Middle frontal gyrus (tissue), 1 donor: Measurements from ENCODE around the gene CYP24A1.

Experiments used
- DNase-seq: peaks from one replicate; pipeline ENCODE4 v3.0.0-alpha.2; 2015; ENCODE audit warnings: low spot score; ENCODE audit errors: extremely low spot score

Gene CYP24A1

DNA sequence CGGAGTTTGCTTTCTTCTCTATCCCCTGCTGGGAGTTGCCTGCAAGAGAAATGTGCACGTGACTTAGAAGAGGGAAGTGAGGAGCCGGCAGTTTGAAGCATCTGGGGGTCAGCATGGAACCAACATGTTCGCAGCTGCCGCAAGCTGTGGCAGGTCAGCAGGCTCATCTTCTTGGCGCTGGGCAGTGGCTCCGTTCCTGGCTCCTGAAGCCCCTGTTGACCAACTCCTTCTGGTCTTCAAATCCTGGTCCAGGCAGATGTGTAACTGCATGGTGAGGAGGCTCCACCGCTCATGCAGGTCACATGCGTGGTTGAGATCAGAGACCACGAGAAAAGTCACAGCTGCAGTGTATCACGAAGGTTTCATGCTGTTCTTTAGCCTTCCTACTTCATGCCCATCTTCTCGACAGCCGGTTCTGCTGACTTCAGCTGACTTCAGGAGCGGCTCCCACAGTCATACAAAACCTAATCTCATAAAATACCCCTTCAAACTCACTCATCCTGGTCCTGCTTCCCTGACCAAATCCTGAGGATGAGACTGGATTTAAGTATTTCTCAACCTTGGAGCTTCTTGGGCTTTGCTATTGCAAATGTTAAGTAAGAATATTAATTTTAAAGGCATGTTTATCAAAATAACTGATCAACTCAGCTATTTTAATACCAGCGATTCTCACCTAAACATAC is 58.5 kb downstream of the CYP24A1 start:
- no peak for DNase-seq

DNA sequence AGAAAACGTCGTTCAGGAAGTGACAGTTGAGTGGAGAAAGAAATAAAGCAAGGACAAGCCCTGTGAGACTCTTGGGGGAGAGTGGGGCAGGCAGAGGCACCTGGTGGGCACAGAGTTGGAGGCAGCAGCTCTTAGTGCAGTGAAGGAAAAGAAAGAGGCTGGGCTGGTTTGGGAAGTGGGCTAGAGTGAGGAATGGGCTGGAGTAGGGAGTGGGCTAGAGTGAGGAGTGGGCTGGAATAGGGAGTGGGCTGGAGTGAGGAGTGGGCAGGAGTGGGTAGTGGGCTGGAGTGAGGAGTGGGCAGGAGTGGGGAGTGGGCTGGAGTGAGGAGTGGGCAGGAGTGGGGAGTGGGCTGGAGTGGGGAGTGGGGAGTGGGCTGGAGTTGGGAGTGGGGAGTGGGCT is 59.7 kb downstream of the CYP24A1 start:
- no peak for DNase-seq

DNA sequence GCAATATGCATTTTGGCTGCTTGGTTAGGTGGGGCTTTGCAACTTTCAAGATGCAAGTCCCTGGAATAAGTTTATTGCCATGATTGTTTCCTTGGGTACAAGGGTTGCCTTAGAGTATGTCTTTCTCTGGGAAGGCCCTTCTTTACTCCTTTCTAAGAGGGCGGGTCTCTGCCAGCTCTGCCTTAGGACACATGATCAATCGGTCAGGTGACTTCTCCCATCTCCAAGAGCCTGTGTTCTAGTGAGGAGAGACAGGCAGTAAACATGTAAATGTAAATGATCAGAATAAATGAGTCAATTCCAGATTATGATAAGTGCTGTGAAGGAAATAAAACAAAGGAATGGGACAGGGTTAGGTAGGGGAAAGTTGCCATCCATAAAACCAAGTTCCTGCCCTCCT is 60.2 kb downstream of the CYP24A1 start:
- no peak for DNase-seq

DNA sequence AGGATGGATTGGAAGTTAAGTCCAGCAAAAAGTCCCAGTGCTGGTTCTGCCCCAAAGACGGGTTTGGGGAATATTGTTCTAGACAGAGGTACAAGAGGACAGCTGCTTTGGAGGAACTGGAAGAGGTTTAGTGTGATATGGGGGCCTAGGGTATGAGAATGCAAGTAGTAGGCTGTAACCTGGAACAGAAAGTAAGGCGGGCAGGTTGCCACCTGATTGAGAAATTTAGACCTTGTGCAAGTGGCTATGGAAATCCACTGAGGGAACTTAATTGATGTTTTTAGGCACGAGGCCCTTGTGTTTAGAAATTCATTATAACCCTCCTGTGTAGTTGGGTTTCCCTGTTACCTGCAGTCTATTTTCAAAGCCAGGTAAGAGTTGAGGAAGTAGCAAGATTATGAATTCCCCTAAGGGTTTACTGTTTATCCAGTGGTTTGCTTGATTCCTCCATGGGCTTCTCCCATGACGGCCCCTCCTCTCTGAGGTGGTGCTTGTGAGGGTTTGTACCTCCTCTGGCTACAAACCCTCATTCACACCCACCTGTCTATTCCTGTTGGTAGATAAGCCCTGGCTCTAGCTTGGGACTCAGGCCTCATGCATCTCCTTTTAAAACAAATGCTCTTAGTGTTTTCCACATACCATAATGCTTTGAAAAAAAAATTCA is 61.4 kb downstream of the CYP24A1 start:
- DNase-seq: no peak

DNA sequence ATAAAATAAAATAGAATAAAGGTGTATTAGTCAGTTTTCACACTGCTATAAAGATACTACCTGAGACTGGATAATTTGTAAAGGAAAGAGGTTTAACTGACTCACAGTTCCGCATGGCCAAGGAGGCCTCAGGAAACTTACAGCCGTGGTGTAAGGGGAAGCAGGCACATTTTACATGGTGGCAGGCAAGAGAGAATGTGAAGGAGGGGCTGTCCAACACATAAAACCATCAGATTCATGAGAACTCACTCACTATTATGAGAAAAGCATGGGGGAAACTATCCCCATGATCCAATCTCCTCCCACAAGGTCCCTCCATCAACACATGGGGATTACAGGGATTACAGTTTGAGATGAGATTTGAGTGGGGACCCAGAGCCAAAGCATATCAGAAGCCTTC is 62.3 kb downstream of the CYP24A1 start:
- DNase-seq: no peak

DNA sequence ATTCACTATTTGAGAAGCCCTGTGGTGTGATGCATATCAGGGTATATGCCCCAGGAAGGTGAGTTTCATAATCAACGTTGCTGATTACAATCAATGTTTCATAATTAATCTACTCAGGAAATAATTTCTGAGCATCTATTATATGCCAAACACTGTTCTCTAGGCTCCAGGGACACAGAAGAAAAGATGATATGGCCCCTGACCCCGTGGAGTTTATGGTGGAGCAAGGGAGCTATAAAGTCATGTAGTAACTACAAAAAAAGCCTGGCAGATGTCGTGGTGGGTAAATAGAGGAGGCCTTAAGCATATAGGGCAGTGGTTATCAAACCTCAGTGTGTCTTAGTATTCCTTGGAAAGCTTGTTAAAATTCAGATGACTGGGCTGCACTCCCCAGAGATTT is 63.3 kb downstream of the CYP24A1 start:
- no peak for DNase-seq

DNA sequence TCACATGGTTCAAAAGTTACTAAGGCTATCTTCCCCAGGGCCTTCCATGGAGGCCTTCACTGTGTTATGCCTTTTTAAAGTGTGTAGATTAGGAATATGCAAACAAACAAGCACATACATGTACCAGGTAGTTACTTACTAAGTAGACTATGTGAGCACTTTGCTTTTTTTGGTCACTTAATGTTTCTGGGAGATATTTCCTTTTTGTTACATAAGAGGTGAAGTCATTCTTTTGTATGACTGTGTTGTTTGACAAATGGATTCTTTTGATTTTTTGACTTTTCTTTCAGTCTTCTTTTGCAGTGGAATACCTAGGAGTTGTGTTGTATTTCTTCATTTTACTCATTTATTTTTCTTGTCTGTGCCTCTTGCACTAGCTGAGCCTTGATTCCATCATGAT is 63.7 kb downstream of the CYP24A1 start:
- no peak for DNase-seq

DNA sequence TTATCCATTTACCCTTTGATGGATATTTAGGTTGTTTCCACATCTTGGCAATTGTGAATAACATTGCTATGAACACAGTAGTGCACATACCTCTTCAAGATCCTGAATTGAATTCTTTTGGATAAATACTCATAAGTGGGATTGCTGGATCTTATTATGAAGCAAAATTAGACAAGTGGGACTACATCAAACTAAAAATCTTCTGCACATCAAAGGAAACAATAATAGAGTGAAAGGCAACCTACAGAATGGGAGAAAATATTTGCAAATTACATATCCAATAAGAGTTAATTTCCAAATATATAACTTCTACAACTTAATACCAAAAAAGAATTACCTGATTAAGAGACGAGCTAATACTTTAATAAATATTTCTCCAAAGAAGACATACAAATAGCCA is 65.0 kb downstream of the CYP24A1 start:
- no peak for DNase-seq

DNA sequence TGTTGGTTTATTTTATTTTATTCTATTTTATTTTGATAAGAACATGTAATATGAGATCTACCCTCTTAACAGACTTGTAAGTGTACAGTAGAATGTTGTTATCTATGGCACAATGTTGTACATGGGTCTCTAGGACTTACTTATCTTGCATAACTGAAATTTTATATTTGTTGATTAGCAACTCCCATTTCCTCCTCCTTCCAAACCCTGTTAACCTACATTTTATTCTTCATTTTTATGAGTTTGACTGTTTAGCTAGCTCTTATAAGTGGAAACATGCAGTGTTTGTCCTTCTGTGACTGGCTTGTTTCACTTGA is 65.5 kb downstream of the CYP24A1 start:
- no peak for DNase-seq

DNA sequence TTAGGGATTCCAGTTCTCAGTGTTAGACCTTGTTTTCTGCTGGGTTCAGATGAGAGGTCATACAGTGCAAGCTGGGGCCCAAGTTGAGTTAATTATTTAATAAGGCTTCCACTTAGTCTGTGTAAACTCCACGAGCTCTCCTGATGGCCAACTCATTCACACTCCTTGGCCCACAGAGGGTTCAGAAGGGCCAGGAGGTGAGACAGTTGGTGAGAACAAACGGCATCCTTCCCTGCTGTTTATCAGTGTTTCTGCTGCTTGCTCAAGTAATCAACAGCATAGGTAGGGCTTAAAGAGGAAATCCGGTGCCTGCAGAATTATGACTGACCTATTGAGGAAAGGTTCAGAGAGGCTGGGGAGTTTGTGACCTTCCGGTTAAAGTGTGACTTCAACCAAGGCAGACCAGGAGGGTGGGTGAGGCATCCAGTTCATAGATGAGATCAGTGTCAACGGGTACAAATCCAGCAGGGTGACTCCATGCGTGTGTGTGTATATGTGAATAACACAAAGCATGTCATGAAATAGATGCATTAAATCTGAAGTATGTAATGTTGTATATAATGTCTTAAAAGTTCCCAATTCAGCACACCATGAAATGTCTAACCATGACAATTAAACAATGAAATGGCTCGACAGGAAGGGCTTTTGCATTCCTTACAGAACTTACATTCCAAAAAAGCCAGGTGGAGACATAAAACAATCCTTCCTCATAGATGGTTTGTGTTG is 66.0 kb downstream of the CYP24A1 start:
- no peak for DNase-seq

DNA sequence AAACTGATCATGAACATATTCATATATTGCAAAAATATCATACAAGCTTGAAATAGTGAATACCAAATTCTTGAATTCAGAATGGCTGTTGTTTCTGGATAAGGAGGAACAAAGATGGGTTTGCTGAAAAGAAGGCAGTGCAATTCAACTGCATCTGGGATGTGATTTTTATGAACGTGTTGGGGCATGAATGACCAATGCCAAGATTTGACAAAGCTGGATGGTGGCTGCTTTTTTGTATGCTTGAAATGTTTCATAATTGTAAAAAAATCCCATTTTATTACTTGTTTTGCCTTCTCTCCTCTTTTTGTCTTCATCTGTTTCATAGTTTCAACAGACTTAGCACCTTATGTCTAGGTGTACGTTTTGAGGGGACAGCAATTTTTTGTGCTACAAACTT is 66.6 kb downstream of the CYP24A1 start:
- DNase-seq: no peak

DNA sequence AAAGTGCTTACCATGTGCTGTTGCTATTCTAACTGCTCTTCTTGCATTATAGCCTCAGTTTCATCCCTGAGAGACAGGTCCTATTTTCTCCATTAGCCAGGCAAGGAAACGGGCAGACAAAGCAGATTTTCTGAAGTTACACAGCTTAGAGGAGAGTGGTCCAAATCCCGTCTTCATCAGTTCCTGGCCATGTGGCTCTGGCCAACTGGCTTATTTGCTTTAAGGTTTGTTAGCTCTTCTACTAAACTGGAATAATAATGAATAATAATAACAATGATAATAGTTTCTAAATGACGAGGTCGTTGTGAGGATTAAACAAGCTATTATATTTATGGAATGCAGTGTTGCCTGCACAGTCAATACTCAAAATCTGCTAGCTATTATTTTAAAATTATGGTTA is 67.6 kb downstream of the CYP24A1 start:
- no peak for DNase-seq

DNA sequence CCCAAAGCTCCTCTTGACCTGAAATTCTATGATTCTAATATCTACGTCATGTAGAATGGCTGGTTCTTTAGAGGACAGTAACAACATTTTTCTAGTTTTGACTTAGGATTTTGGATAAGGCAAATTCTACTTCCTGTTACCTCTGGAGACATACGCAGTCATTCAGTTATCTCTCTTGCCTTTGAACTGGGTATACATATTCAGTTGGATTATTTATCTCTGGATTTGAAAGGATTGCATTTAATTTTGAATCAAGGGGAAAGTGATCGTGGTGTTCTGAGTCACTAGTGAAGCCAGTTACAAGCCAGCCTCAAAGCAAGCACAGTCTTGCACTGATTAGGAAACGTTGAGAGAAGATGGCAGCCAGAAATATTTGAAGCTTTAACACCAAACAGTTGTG is 68.1 kb downstream of the CYP24A1 start:
- no peak for DNase-seq

DNA sequence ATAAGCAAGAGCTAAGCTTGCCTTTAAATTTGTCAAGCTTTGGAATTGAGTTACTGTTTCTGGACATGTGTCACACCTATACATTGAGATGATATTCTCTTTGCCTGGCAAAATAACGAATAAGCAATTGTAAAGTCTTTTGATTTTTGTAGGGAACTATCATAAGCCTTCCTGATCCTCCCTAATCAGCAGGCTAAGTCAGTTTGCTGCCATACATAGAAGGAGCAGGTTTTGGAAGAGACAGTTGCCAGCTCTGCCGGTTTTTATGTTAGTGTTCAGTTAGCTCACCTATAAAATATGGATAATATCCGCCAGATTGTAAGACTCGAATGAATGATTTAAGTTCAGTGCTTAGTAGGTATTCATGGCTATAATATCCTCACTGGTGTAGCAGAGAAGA is 69.0 kb downstream of the CYP24A1 start:
- DNase-seq: no peak

DNA sequence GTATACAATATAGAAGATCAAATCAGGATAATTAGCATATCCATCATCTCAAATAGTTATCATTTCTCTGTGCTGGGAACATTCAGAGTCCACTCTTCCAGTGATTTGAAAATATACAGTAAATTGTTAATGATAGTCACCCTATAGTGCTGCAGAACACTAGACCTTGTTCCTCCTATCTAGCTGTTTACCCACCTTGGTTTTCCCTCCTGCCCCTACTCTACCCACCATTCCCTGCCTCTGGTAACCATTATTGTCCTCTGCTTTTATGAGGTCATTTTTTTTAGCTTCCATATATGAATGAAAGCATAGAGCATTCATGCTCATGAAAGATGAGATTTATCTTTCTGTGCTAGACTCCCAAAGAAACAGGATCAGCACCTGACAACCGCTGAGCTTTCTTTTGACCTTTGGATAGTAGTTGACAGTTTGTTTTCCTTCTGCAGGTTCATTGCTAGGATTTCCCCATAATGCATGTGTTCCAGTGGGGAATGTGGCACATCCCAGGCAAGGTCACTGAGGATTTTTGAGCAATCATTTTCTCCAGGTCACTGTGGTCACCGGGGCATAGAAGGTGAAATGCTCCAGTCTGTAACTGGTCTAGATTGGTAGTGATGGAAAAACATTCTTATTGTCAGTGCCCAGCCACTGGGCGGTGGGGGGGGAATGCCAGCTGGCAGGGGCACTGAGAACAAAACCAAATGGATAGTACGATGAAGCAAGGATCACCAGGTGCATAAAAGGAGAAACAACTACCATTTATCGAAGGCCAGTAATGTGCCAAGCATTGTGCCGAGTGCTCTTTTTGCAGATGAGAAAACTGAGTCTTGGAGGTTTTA is 69.8 kb downstream of the CYP24A1 start:
- no peak for DNase-seq
